Neuron (in vitro differentiated cells): ENCODE data around the gene ZNF106.

Experiments
- H2AFZ ChIP-seq: one replicate; pipeline ENCODE4 v1.6.1; 2013; ENCODE audit warnings: low read depth, mild to moderate bottlenecking, inconsistent platforms, low read length, moderate library complexity
- H3K27me3 ChIP-seq: one replicate; pipeline ENCODE4 v1.6.1; 2013; ENCODE audit warnings: low read length; ENCODE audit not compliant: insufficient read depth
- H3K36me3 ChIP-seq: one replicate; pipeline ENCODE4 v1.6.1; 2013; ENCODE audit warnings: low read length; ENCODE audit not compliant: insufficient read depth
- H3K4me1 ChIP-seq: one replicate; pipeline ENCODE4 v1.6.1; 2013; ENCODE audit warnings: low read length; ENCODE audit not compliant: insufficient read depth
- H3K4me3 ChIP-seq: 2 replicates; pipeline ENCODE4 v1.5.1; 2013; ENCODE audit warnings: mild to moderate bottlenecking, low read length, moderate library complexity
- H3K9me3 ChIP-seq: one replicate; pipeline ENCODE4 v1.6.1; 2013; ENCODE audit warnings: low read length

ZNF106 gene

DNA sequence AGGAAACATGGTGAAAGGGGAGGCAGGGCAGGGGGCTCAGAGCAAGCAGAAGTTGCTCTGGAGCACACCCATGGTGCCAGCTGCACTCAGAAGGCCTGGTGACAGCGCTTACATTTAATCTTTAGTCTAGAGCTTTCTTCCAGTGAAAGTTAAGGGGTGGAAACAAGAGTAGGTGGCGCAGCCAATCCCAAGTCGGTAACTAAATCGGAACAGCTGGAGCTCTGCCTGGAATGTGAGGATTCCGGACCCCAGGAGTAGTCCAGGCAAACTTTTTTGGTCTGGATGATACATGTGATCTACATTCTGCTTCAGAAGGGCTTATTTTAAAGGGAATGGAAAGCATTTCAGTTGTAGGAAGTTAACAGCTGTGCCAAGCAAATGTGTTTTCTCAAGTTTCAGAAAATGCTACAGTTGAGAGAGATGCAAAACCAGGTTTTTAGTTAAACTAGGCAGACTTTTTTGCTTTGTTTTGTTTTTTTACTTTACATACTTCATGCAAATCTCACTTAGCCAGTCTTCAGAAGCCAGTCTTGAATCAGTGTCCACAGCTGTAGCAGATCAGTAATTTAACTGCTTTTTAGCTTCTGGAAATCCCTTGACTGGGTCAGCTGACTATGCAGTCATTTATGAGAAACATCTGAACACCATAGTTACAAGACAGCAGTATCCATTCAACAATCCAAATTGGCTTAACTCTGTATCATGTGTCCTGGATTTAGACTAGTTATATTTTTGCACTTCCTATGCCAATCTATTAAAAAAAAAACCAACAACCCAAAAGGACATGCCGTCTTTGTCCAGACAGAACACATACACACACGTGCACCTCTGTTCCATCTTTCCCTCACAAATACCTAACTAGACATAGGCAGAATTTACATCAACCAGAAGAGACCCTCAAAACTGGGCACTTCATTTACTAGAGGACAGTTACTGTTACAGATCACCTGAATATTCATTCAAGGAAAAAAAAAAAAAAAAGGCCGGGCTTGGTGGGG is 33.2 kb downstream of the ZNF106 start:
- no peak overlapping the region for H2AFZ ChIP-seq
- H3K4me3 ChIP-seq, result peak overlapping the region; percentile 7
- peaks cover 17% of the 10 kb centered on the region for H3K4me1 ChIP-seq
- no peaks in the 10 kb centered on the region for H3K27me3 ChIP-seq
- H3K36me3 ChIP-seq, result peaks cover 4% of the 10 kb centered on the region
- H3K9me3 ChIP-seq, result no peaks in the 10 kb centered on the region

DNA sequence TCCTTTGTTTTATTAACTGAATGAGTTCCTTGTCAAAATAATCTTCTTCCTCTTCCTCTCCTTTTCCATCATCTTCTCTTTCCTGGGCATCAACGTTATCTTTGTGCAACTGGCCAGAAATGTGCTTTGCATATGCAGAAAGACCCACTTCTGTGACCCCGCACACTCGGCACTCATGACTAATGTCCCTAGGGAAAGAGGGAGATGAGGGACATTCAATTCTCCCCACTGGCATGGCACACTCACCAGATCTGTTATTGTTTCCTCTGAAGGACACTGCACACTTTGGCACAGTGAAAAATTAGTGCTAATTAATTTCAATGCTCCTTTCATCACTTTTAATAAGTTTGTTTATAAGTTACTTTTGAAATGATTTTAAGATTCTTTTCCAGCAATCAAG is 34.0 kb downstream of the ZNF106 start:
- Histone ChIP-seq H3K27me3 (no peaks in the 10 kb centered on the region), H3K4me1 (peaks cover 17% of the 10 kb centered on the region), H2AFZ (no peak overlapping the region), H3K9me3 (no peaks in the 10 kb centered on the region), H3K4me3 (peak overlapping the region; percentile 7), H3K36me3 (peaks cover 4% of the 10 kb centered on the region)

DNA sequence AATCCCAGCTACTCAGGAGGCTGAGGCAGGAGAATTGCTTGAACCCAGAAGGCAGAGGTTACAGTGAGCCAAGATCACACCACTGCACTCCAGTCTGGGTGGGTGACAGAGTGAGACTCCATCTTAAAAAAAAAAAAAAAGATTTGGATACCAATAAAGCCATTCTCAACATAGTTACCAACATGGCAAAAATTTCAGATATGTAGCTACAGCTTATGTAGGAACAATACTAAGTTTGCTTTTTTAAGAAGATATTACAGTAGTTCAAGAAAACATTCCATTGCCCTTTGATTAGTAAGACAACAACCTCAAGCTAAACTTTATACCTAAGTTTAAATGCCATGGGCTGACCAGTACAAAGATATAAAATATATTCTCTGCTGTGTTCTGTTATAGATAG is 34.4 kb downstream of the ZNF106 start:
- Histone ChIP-seq H2AFZ (no peak overlapping the region), H3K36me3 (peaks cover 7% of the 10 kb centered on the region), H3K4me1 (peaks cover 17% of the 10 kb centered on the region), H3K4me3 (no peak overlapping the region), H3K27me3 (no peaks in the 10 kb centered on the region), H3K9me3 (no peaks in the 10 kb centered on the region)

DNA sequence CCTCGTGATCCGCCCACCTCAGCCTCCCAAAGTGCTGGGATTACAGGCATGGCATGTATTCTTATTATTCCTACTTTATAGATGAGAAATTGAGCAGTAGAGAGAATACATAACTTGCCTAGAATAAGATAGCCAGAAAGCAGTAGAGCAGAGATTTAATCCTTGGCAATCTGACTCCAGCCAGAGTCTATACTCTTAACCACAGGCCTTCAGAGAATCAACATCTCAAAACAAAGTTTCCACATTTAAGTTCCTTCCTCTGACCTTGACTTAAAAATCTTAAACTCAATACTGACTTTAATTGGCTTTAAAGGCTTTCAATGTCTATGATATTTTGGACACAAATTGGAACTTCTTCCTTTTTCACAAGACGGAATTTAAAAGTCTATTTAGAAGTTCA is 37.1 kb downstream of the ZNF106 start:
- Histone ChIP-seq H3K36me3 (peaks cover 30% of the 10 kb centered on the region), H3K4me3 (no peak overlapping the region), H3K9me3 (no peaks in the 10 kb centered on the region), H3K4me1 (peaks cover 17% of the 10 kb centered on the region), H3K27me3 (no peaks in the 10 kb centered on the region), H2AFZ (no peak overlapping the region)

DNA sequence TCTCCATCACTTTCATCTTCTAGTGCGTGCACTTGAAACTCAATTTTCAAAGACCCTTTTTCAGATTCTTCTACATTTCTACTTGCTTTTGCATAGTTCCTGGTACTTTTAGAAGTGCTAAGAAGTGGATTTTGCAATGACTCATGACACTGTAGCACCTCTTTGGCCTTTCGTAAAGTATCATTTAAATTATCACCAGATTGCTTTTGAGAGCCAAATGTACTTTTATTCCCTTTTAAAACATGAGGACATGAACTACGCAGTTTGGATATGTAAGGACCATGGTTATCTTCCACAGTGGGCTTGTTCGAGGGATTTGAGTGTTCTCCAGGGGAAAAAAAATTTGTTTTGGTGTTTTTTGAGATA is 40.5 kb downstream of the ZNF106 start:
- no peaks in the 10 kb centered on the region for H3K4me1 ChIP-seq

DNA sequence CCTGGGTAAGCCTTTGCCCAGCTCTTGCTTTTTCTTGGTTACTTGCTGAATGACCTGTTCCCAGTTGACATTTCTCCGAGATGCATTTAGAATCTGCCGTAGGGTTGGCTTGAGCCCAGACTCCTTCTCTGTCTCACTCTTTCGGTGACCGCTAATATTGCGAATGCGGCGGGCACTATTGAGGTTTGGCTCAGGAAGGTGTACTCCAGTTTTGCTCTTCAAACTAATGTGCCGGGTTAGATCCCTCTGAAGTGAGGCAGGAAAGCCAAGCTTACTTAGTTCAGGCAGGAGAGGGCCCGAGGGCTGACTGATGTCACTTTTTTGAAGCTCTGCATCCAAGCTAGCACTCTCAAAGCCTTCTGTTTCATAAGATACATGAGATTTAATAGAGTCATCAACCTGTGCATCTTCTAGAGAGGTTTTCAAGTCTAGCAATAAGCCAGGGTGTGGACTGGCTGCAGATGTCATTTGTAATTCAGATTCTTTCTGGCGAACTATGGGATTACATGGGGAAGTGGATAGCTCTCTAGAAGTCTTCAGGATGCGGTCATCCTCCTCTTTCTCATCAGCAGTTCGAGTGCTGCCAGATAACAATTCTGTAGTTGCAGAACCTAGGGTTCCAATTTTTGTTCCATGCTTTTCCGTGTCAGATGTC is 41.0 kb downstream of the ZNF106 start:
- Histone ChIP-seq H3K4me1 (no peaks in the 10 kb centered on the region), H2AFZ (no peak overlapping the region), H3K9me3 (no peaks in the 10 kb centered on the region), H3K4me3 (no peak overlapping the region), H3K36me3 (peaks cover 58% of the 10 kb centered on the region), H3K27me3 (no peaks in the 10 kb centered on the region)

More for the DNA sequence above, 40.5 kb downstream of the ZNF106 start:
- no peak overlapping the region for H2AFZ ChIP-seq
- no peaks in the 10 kb centered on the region for H3K27me3 ChIP-seq
- peaks cover 55% of the 10 kb centered on the region for H3K36me3 ChIP-seq
- no peak overlapping the region for H3K4me3 ChIP-seq
- H3K9me3 ChIP-seq, result no peaks in the 10 kb centered on the region

DNA sequence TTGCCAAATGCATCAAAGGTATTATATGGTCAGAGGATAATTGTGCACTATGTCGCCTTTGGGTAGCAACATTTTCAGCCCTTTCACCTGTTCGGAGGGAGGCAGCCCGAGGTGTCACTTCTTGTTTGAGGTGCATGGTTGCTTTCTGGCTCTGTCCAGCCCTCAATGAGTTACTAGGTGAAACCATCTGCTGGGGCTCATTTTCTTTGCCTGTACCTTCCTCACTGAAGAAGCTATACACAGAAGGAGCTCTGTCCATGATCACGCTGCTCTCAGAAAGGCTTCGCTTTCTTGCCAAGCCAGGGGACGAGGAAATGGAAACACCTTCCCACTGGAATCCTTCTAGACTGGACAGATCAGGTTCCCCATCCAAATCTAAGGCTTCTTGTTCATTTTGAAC is 42.7 kb downstream of the ZNF106 start:
- Histone ChIP-seq H3K4me3 (no peak overlapping the region), H3K36me3 (peaks cover 69% of the 10 kb centered on the region), H3K4me1 (no peaks in the 10 kb centered on the region), H3K9me3 (no peaks in the 10 kb centered on the region), H2AFZ (no peak overlapping the region), H3K27me3 (no peaks in the 10 kb centered on the region)

DNA sequence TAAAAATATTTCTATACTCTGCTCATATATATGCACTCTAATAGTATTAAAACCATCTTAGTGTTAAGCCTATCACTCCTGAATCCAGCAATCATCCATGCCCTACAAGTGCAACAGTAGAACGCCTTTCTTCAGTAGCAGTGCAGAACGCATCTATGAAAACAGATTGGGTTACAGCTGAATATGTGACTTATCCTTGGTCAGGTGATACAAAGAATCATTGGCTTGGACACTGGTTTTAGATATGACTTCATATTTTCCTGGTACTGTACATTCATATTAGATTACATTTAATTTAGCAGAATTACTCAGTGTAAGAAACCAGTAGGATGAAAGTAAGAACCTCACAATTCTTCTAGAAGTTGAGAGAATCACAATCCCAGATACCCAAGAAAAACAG is 43.3 kb downstream of the ZNF106 start:
- no peak overlapping the region for H2AFZ ChIP-seq
- no peaks in the 10 kb centered on the region for H3K27me3 ChIP-seq
- H3K4me3 ChIP-seq, result no peak overlapping the region
- peaks cover 69% of the 10 kb centered on the region for H3K36me3 ChIP-seq
- H3K4me1 ChIP-seq, result no peaks in the 10 kb centered on the region
- H3K9me3 ChIP-seq, result no peaks in the 10 kb centered on the region

DNA sequence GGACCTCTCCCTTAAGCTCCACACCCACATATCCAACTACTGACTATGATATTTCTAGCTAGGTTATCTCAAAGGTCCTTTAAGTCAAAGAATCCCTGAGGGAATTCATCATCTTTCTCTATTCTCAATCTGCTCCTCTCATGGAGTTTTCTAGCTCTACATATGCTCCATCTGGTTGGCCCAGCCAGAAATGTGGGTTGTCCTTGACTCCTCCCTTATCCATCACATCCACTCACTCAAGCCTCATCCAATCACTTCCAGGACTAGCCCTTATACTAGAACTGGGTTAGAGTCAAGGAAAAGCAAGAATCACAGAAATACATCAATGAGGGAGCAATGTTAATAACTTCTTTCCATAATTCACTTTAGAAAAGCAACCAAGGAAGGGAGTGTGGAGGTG is 45.4 kb downstream of the ZNF106 start:
- H3K9me3 ChIP-seq, result no peaks in the 10 kb centered on the region
- H3K27me3 ChIP-seq, result no peaks in the 10 kb centered on the region
- peaks cover 64% of the 10 kb centered on the region for H3K36me3 ChIP-seq
- no peak overlapping the region for H2AFZ ChIP-seq
- no peaks in the 10 kb centered on the region for H3K4me1 ChIP-seq
- H3K4me3 ChIP-seq, result no peak overlapping the region

DNA sequence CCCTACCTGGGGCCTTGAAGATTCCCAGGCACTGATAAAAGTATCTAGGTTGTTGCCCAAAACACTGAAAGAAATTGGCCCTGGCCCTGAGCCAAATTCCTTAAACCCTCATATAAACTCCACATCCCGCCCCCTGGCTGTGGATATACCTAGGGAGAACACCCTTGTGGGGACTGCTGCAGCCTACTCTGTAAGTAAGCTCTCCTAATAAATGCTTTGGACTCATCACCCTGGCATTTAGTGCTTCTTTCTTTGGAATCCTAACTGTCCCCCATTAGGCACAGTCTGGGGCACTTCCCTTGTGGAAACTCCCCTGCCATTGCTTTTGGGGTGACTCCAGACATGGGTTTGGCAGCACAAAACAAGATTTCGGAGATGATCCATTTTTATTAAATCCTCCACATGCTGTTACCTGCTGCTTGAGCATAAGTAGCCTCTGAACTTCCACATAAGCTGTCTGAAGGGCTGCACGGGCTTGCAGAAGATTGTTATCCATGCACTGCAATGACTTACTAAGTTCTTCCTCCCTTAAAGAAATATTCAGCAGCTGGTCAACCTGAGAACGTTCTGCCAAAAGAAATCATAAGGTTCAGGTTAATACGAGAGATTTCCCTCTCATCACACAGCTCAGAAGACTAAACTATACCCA is 46.4 kb downstream of the ZNF106 start:
- Histone ChIP-seq H3K4me1 (no peaks in the 10 kb centered on the region), H2AFZ (no peak overlapping the region), H3K36me3 (peaks cover 55% of the 10 kb centered on the region), H3K27me3 (no peaks in the 10 kb centered on the region), H3K9me3 (no peaks in the 10 kb centered on the region), H3K4me3 (no peak overlapping the region)

DNA sequence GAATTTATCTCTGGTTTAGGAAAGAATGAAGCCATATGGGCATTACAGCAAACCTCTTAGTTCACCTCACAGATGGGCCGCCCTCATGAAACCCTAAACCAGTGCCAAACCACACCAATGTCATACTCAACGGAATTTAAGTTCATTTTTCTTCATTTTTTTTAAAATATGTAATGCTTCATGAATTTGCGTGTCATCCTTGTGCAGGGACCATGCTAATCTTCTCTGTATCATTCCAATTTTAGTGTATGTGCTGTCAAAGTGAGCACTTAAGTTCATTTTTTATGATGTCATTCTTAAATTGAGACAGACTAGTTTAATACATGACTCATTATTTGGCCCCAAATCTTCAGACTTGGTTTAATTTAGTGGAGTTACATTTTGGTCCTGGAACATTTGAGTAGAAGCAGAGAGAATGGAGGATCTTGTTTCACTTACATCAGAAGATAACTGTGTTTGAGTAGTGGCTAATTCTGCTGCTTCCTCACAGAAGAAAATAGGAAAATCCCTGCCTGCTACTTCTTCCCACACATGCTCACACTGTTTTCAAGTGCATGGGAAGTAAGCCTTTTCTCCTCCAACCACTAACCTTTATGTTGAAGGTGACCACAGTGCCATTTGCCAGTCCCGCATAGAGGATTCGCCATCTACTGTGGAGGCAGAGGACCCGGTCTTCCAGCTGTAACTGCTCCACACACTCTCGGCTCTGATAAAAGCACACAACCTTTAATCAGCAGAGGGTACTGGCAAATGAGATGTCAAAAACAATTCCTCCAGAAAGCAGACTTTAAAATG is 63.3 kb downstream of the ZNF106 start:
- H3K9me3 ChIP-seq, result peaks cover 2% of the 10 kb centered on the region
- no peak overlapping the region for H2AFZ ChIP-seq
- H3K36me3 ChIP-seq, result peaks cover 71% of the 10 kb centered on the region
- no peaks in the 10 kb centered on the region for H3K4me1 ChIP-seq
- H3K27me3 ChIP-seq, result no peaks in the 10 kb centered on the region
- H3K4me3 ChIP-seq, result no peak overlapping the region

DNA sequence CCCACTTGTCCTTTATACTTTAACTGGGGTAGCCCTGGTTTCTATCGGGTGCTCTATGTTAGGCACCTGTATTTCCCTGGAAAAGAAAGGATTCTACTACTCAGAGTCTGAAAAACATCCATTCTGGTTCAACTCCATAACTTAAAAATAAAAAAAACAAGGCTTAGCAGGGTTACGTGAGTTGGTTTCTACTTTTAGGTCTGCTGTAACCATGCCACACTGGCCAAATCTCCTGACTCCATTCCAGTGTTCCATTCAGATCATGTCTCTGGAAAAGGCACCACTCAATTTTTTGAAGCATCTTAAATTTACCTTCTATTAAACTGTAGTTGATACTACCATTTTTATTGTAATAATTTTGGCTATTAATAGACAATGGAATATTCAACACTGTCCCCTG is 69.6 kb downstream of the ZNF106 start:
- Histone ChIP-seq H3K9me3 (peaks cover 2% of the 10 kb centered on the region), H3K4me1 (no peaks in the 10 kb centered on the region), H3K27me3 (no peaks in the 10 kb centered on the region), H3K36me3 (peaks cover 64% of the 10 kb centered on the region), H3K4me3 (no peak overlapping the region), H2AFZ (no peak overlapping the region)
